HG03354 (cell line): ENCODE data around the gene ZNF385C.
"Not testable (repeated sequence)": the region's sequence is repeated elsewhere in the genome, so short reads cannot be mapped to it uniquely, and the experiment has no call there.

Experiments used
- ATAC-seq: cut with Tn5 transposase; IDR thresholded peaks from one replicate; pipeline ENCODE4 v1.9.1; 2021; ENCODE audit warnings: mild to moderate bottlenecking; ENCODE audit not compliant: unreplicated experiment, poor library complexity, severe bottlenecking

The ZNF385C gene

GRCh38 chr17:42097691-42098631 is at the start of gene ZNF385C:
TSS of gene ZNF385C (minus strand) at chr17:42098473. CDS start at chr17:42063056, 35,417 bp downstream.
- ATAC-seq: no peak

GRCh38 chr17:42146911-42147607 is 48.8 kb upstream of the ZNF385C start:
- ATAC-seq: no peak

- not testable (repeated sequence) for ATAC-seq
Measured at GRCh38 chr17:42143138-42143537, 44.9 kb upstream of the ZNF385C start.

GRCh38 chr17:42142371-42142896 is 44.2 kb upstream of the ZNF385C start:
- no peak for ATAC-seq

- no peak for ATAC-seq
Measured at GRCh38 chr17:42141382-42141781, 43.1 kb upstream of the ZNF385C start.

GRCh38 chr17:42140690-42141089 is 42.4 kb upstream of the ZNF385C start:
- ATAC-seq: not testable (repeated sequence)

GRCh38 chr17:42138749-42139492 is 40.6 kb upstream of the ZNF385C start:
- no peak for ATAC-seq

- ATAC-seq: no peak
Measured at GRCh38 chr17:42136654-42137051, 38.4 kb upstream of the ZNF385C start.

- ATAC-seq: no peak
Measured at GRCh38 chr17:42135664-42136653, 37.7 kb upstream of the ZNF385C start.

GRCh38 chr17:42135151-42135550 is 36.9 kb upstream of the ZNF385C start:
- ATAC-seq: no peak

GRCh38 chr17:42133461-42134041 is 35.3 kb upstream of the ZNF385C start:
- peak; percentile 62 for ATAC-seq

- ATAC-seq: peak; percentile 27
Measured at GRCh38 chr17:42132941-42133340, 34.7 kb upstream of the ZNF385C start.

GRCh38 chr17:42131981-42132432 is 33.7 kb upstream of the ZNF385C start:
- no peak for ATAC-seq

- ATAC-seq: no peak
Measured at GRCh38 chr17:42131232-42131631, 33.0 kb upstream of the ZNF385C start.

GRCh38 chr17:42130310-42130936 is 32.1 kb upstream of the ZNF385C start:
- no peak for ATAC-seq

GRCh38 chr17:42129109-42129837 is 31.0 kb upstream of the ZNF385C start:
- ATAC-seq: no peak

GRCh38 chr17:42127414-42127813 is 29.1 kb upstream of the ZNF385C start:
- no peak for ATAC-seq
